GM19452 (cell line): ENCODE measurements around the gene RUFY2.
"Not testable (repeated sequence)": the region's sequence is repeated elsewhere in the genome, so short reads cannot be mapped to it uniquely, and the experiment has no call there.

Source experiments
- ATAC-seq: cut with Tn5 transposase; IDR thresholded peaks from one replicate; pipeline ENCODE4 v1.9.1; 2021; ENCODE audit not compliant: unreplicated experiment

Gene RUFY2

DNA sequence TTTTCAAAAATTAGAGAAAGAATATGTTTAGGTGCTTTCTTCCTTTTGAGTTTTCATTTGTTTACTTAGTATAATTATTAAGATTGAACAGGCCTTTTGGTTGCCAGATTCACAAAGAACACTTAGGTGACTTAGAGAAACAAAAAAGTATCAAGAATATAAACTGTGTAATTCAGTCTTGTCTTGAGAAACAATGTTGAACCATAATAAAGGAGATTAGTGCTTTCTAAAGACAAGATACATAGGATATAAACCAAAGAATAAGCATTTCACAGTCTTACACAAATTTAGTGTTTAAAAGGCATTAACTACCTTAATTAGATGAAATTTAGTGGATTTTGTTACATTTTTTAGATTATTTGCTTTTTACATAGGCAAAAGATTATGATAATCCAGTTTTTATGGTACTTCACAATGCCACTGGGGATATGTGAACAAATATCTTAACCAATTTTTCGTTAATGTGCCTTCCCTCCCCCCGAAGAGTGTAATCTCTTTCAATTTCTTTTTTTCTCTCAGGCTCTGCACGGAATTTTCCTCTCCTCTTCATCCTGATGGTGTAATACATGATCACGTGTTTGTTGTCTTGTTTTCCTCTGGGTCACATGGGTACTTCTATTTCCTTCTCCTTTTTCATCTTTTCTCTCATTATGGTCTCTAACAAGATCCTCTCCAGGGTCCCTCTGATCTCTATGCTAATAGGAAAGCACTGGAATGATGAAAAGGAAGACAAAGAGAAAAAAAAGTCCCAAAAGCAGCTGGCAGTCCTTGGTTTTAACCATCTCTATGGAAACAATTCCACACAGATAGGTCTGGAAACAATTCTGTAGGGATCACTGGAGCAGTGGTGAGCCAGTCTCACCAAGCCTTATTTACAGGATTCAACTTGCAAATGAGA is 78.9 kb downstream of the RUFY2 start:
- ATAC-seq, result no peak

DNA sequence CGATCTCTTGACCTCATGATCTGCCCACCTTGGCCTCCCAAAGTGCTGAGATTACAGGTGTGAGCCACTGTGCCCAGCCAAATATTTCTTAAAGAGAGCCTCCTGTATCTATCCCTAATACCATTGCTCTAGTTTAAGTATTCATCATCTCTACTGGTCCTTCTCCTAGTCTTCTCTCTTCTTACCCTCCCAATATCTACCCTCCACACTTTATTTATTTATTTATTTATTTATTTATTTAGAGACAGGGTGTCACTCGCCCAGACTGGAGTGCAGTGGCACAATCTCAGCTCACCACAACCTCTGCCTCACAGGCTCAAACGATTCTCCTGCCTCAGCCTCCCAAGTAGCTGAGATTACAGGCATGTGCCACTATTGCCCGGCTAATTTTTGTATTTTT is 82.7 kb downstream of the RUFY2 start:
- not testable (repeated sequence) for ATAC-seq

DNA sequence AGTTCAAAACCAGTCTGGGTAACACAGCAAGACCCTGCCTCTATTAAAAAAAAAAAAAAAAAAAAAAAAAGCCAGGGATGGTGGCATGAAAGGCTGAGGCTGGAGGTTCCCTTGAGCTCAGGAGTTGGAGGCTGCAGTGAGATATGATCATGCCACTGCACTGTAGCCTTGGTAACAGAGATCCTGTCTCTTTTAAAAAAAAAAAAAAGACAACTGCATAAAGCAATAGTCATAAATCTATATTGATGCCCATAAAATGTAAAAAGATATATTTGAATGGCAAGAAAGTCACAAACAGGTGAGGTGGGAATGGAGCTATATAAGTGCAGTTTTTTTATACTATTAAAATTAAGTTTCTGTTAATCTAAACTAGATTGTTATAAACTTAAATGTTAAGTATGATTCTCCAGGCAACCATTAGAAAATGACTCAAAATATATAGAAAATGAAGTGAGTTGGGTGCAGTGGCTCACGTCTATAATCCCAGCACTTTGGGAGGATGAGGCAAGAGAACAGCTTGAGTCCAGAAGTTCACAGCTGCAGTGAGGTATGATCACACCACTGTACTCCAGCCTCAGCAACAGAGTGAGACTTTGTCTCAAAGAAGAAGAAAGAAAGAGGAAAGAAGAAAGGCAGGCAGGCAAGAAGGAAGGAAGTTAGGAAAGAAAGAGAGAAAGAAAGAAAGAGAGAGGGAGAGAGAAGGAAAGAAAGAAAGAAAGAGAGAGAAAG is 88.6 kb downstream of the RUFY2 start:
- ATAC-seq, result no peak

DNA sequence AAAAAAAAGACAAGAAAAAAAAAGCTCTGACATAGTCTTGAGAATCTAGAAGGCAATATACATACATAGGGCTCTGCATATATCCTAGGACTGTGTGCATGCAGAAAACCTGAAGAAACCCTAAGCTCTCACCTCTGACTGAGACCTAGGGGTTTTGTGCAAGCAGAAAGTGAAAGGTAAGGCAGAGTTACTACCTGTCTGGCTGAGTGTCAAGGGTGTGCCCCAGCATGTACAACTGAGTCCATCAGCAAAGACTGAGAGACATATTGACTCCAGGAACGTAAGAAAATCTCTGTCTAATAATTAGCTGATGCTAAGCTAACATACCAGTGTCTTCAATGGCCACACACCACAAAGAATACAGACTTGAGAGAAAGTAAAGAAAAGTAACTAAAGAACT is 91.5 kb downstream of the RUFY2 start:
- ATAC-seq, result no peak

DNA sequence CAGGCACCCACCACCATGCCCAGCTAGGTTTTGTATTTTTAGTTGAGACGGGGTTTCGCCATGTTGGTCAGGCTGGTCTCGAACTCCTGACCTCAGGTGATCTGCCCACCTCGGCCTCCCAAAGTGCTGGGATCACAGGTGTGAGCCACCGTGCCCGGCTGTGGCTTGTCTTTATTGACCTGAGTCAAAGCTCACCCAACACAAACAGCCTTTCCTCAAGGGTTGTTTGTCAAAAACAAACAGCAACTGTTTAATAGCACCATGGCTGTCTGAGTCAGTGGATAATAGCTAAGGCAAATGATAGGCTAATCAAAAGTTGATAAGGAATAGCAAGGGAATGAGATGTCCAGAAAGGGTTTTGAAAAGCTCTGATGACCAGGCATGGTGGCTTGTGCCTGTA is 92.1 kb downstream of the RUFY2 start:
- not testable (repeated sequence) for ATAC-seq

DNA sequence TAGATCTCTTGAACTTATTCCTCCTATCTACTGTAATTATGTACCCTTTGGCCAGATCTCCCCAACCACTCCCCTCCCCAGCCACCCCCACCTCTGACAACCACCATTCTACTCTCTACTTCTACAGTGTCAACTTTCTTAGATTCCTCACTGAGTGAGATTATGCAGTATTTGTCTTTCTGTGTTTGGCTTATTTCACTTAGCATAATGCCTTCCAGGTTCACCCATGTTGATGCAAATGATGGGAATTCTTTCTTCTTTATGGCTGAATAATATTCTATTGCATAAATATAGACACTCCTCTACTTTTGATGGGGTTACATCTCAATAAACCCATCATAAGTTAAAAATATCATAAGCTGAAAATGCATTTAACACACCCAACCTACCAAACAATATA is 96.5 kb downstream of the RUFY2 start:
- ATAC-seq, result no peak

DNA sequence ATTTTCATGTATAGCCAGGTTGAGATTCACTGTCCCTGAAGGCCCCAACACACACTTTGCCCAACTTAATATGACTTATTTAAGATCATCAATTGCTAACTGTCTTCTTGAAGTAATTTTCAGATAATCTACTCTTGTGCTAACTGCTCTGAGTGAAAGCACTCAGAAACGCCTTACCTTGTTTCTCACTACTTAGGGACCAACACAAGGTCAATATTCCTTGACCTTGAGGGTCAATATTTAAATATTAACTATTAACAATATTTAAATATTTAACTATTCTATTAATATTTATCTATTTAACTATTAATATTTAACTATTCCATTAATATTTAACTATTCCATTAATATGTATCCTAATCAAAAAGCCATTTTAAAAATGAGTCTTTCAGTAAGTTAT is 101.2 kb downstream of the RUFY2 start:
- ATAC-seq, result no peak

DNA sequence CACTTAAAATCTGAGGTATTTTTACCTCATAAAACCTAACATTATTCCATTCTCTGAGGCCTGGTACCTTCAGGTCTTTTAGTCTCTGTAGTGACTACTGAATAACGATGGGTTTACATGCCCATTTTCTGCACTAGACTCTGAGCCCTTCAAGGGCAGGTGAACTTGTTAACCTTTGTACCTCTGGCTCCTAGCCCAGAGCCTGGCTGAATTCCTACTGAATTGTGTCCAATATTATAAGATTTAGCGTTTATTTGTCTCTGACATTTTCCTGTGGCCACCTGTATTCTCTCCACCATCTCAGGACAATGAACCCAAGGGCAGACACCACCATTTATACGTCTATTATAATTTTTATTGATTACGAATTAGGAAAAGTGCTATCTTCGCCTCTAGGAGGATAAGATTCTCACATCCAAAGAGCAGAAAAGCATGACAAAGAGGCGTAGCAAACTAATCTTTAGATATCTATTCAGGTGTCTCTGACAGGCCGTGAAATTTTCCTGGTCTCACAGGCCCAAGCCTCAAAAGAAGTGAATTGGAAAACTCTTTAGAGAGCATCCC is 103.1 kb downstream of the RUFY2 start:
- ATAC-seq, result no peak

DNA sequence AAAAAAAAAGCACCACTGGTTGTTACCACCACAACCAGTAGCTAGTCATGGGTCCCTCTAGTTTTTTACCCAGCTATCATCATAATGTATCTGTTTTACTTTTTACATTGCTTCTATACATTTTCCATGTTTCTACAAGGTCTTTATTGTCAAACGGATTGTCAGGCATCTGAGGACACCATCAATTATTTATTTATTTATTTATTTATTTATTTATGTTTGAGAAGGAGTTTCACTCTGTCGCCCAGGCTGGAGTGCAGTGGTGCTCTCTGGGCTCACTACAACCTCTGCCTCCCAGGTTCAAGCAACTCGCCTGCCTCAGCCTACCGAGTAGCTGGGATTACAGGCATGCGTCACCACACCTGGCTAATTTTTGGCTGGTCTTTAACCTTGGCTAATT is 104.2 kb downstream of the RUFY2 start:
- no peak for ATAC-seq

DNA sequence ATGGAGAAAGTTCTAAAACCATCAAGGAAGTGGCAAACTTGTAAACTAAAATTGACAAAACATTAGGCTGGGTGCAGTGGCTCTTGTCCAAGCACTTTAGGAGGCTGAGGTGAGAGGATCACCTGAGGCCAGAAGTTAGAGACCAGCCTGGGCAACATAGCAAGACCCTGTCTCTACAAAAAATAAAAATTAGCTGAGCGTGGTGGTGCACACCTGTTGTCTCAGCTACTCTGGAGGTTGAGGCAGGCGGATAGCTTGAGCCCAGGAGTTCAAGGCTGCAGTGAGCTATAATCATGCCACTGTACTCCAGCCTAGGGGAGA is 104.6 kb downstream of the RUFY2 start:
- ATAC-seq, result peak; percentile 13

DNA sequence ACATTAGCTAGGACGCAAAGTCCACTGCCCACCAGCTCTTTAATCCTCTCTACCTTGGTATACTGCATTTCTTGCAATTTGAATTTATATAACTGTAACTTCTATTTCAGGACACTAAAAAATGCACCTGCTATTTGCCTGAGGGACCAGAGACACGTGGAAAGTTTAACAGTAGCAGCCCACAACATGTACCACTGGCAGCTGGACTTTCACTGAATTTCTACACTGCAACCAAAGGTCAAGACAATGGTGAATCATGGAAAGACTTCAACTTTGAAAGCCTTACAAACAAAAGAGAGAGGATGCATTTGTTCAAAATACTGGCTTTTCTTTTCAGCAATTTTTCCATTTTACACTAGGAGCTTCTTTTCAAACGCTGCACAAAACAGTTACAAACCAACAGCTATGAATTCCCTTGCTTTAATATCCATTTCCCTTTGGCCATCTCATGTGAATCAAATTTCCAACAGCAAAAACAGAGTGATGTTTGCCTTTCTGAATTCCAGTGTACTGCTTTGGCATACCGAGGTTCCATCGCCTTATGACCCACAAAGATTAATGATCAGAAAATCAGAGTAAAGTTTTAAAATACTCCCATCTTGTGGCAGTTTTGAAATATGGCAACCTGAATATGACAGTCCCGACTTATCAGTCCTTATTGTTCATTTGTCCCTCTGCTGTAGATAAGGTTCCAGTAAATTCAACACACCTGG is 105.1 kb downstream of the RUFY2 start:
- peak; percentile 69 for ATAC-seq

DNA sequence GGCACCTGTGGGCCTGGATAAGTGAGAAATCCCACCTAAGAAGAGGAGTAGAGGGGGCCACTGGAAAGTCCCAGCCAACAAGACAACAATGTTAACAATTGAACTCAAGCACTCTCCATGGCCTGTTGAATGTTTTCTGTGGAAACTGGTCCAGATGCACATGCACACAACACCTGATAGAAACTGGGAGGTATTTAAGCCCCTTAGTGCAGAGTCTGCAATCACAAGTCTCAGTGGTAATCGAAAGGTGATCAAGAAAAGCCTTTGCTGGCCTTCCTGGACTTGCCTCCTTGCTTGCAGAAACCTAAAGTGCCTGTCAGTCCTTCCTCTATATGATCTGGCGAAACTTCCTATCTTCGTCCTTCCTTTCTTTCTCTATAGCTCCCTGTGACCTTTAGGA is 105.8 kb downstream of the RUFY2 start:
- no peak for ATAC-seq

DNA sequence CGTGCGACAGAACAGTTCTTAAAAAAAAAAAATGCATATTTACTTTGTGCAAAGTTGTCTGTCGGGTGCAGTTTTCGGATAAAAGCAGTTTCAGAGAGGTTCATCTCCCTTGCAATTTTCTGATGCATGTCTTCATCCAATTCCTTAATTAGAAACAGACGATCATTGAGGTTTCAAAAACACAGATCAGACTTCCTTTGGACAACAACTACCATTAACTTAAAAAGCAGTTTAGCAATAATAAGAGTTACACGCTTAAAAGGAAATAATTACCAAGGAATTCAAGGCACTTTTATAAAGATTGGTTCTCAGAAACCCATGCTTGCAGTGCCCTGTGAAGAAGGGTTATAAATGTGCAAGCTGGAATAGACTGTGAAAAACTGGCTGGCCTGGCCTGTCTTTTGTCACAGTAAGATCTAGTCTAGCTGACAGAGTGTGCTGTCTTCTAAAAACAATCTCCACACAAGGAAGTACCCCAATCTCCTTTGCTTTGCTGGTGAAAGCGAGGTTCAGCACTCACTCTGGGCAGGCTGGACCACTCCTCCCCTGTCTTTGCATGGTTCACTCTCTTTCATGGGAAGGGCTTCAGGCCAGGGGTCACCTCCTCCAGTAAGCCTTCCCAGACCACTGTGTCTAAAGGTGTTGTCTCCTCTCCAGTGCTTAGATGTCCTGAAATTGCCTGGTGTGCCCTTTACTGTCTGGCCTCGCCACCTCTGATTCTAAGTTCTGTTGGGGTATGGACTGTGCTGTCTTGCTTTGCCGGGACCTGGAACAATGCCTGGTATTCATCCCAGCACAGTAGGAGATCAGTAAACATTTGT is 110.0 kb downstream of the RUFY2 start:
- no peak for ATAC-seq
